Endothelial cell of umbilical vein (primary cell): Measurements from ENCODE around the gene CLEC4D. TPM values are rescaled to one million over a fixed set of nuclear protein-coding genes. Genes with fewer than 3 reads are reported as not detected.

ENCODE experiments used
- BruUV-seq: library from RNA; stranded (reverse); fragments of 400-500 nt; replicated peaks from 2 replicates; lab custom pipeline; 2021; lab: Mats Ljungman, UMichigan
- CTCF ChIA-PET: fragments of 300-600, 350-600 bp; sonication (Branson Sonifier 250); formaldehyde crosslinking; loops from one replicate; lab custom pipeline; 2021; ENCODE audit warnings: antibody characterized with exemption, inconsistent platforms; lab: Charles Lee
- POLR2A ChIA-PET: fragments of 300-600, 350-600 bp; sonication (Branson Sonifier 250); formaldehyde crosslinking; loops from one replicate; lab custom pipeline; 2021; ENCODE audit warnings: antibody characterized with exemption, inconsistent platforms; lab: Charles Lee
- DNase-seq: peaks from one replicate; pipeline ENCODE4 v3.0.0-alpha.2; 2011; ENCODE audit warnings: low read depth, low spot score
- FAIRE-seq: peaks from 2 replicates; lab custom pipeline; 2011; peaks lifted over from hg19 to GRCh38; lab: Jason Lieb, UNC
- H2AFZ ChIP-seq: 2 replicates; pipeline ENCODE4 v1.6.0; 2012; ENCODE audit warnings: low read depth, low read length, control low read depth, inconsistent platforms
- H3K27ac ChIP-seq: 2 replicates; pipeline ENCODE4 v1.5.1; 2011; ENCODE audit warnings: low read depth, mild to moderate bottlenecking, control low read depth, low read length, moderate library complexity; ENCODE audit not compliant: insufficient read depth
- H3K27me3 ChIP-seq, 2 experiments: 2 replicates each; pipeline versions ENCODE4 v1.6.0 to v1.6.1; 2011; ENCODE audit warnings: low read length in 2 of 2, mixed read lengths in 1 of 2; ENCODE audit not compliant: control insufficient read depth in 2 of 2, insufficient read depth in 2 of 2
- H3K36me3 ChIP-seq, 2 experiments: 2 replicates in 1 of 2; 3 replicates in 1 of 2; pipeline ENCODE4 v1.5.1; 2011; ENCODE audit warnings: low read length in 2 of 2, mild to moderate bottlenecking in 1 of 2, moderate library complexity in 1 of 2; ENCODE audit not compliant: control insufficient read depth in 2 of 2, insufficient read depth in 2 of 2; ENCODE audit errors: extremely low read depth in 1 of 2
- H3K4me1 ChIP-seq: 3 replicates; pipeline ENCODE4 v1.5.1; 2011; ENCODE audit warnings: mild to moderate bottlenecking, low read length; ENCODE audit not compliant: control insufficient read depth, insufficient read depth; ENCODE audit errors: extremely low read depth
- H3K4me2 ChIP-seq: 2 replicates; pipeline ENCODE4 v1.6.1; 2011; ENCODE audit warnings: low read length, control low read depth, mixed read lengths; ENCODE audit not compliant: insufficient read depth
- H3K4me3 ChIP-seq, 3 experiments: fragments of 200-600 bp in 1 of 3; sonication (generic), shearing (Covaris generic) in 1 of 3; replicated peaks in 1 of 3; 2 replicates each; pipeline ENCODE4 v1.5.1; 2011 to 2016; ENCODE audit warnings: control low read depth in 3 of 3, low read length in 3 of 3, mild to moderate bottlenecking in 2 of 3, inconsistent platforms in 1 of 3, low read depth in 1 of 3, moderate library complexity in 1 of 3; ENCODE audit not compliant: insufficient read depth in 1 of 3
- H3K79me2 ChIP-seq: 2 replicates; pipeline ENCODE4 v1.6.0; 2012; ENCODE audit warnings: low read length, inconsistent platforms; ENCODE audit not compliant: control insufficient read depth, insufficient read depth
- H3K9ac ChIP-seq: replicated peaks from 2 replicates; pipeline ENCODE3; 2011; ENCODE audit warnings: low read length, control low read depth; ENCODE audit not compliant: insufficient read depth; ENCODE audit errors: extremely low read depth
- H3K9me1 ChIP-seq: replicated peaks from 3 replicates; pipeline ENCODE4 v1.6.0; 2011; ENCODE audit warnings: mild to moderate bottlenecking, low read length; ENCODE audit not compliant: control insufficient read depth, insufficient read depth; ENCODE audit errors: extremely low read depth
- H3K9me3 ChIP-seq: replicated peaks from 2 replicates; pipeline ENCODE4 v1.5.1; 2012; ENCODE audit warnings: low read length, inconsistent platforms; ENCODE audit not compliant: control insufficient read depth, insufficient read depth
- H4K20me1 ChIP-seq: replicated peaks from 2 replicates; pipeline ENCODE3; 2011; ENCODE audit warnings: mild to moderate bottlenecking, low read length; ENCODE audit not compliant: control insufficient read depth, insufficient read depth; ENCODE audit errors: extremely low read depth
- CTCF ChIP-seq, 2 donors: IDR thresholded peaks; 1 replicate in 1 of 2; 2 replicates in 1 of 2; pipeline ENCODE4 v1.5.1; 2011; ENCODE audit warnings: low read length in 2 of 2, mild to moderate bottlenecking in 2 of 2, moderate library complexity in 2 of 2, control low read depth in 1 of 2, inconsistent platforms in 1 of 2, low read depth in 1 of 2; ENCODE audit not compliant: insufficient read depth in 1 of 2; ENCODE audit errors: extremely low read depth in 1 of 2
- EZH2 ChIP-seq: IDR thresholded peaks from 2 replicates; pipeline ENCODE4 v1.6.1; 2012; ENCODE audit warnings: borderline replicate concordance, low read depth, mild to moderate bottlenecking, moderate library complexity, low read length, inconsistent platforms; ENCODE audit not compliant: severe bottlenecking
- FOS ChIP-seq: IDR thresholded peaks from 2 replicates; pipeline ENCODE4 v1.6.1; 2011; ENCODE audit warnings: mild to moderate bottlenecking, low read length, moderate library complexity, borderline replicate concordance; ENCODE audit not compliant: insufficient read depth
- GATA2 ChIP-seq: IDR thresholded peaks from 2 replicates; pipeline ENCODE4 v1.7.0; 2011; ENCODE audit warnings: low read depth, mild to moderate bottlenecking, moderate library complexity, mixed read lengths, low read length; ENCODE audit not compliant: insufficient read length, insufficient read depth
- JUN ChIP-seq: IDR thresholded peaks from 2 replicates; pipeline ENCODE4 v1.6.1; 2011; ENCODE audit warnings: borderline replicate concordance, low read depth; ENCODE audit not compliant: insufficient read length, insufficient read depth
- MAX ChIP-seq: IDR thresholded peaks from 2 replicates; pipeline ENCODE4 v1.6.1; 2011; ENCODE audit not compliant: insufficient read depth, insufficient read length
- MYC ChIP-seq: IDR thresholded peaks from one replicate; pipeline ENCODE4 v1.6.1; 2011; ENCODE audit warnings: mild to moderate bottlenecking, low read depth, low read length
- POLR2A ChIP-seq: IDR thresholded peaks from 2 replicates; pipeline ENCODE4 v1.6.1; 2012; ENCODE audit warnings: low read depth, mild to moderate bottlenecking, control low read depth, low read length
- POLR2AphosphoS5 ChIP-seq: IDR thresholded peaks from 2 replicates; pipeline ENCODE4 v1.6.1; 2012; ENCODE audit warnings: low read depth, mild to moderate bottlenecking, control low read depth, low read length, moderate library complexity; ENCODE audit not compliant: insufficient read depth
- dilution Hi-C: fragments of 300-500 bp; cut with MboI; formaldehyde crosslinking; loops from one replicate; pipeline ENCODE4 v1.15.0; 2019; ENCODE audit warnings: low sequenced_read_pairs; ENCODE audit not compliant: extremely low pct_ligation_motif_present
- intact Hi-C: fragments of 100-400 bp; cut with micrococcal nuclease; formaldehyde crosslinking; loops from one replicate; pipeline ENCODE4 v1.10.0; 2022
- polyA plus RNA-seq, 4 experiments: library from polyadenylated mRNA; depleted of rRNA in 3 of 4; stranded (reverse) in 3 of 4; unstranded in 1 of 4; fragments of >200 nt; gene quantifications; 2 replicates each; pipeline versions ENCODE4 v1.2.1 to v1.2.3, GENCODE V29; 2011 to 2012; ENCODE audit warnings: missing spikeins in 1 of 4
- total RNA-seq: library from RNA; stranded (reverse); gene quantifications from 2 replicates; pipeline ENCODE4 v1.2.3, GENCODE V29; 2021

Gene CLEC4D
- total and polyA plus RNA-seq, 2 donors (not counting 3 experiments of a cell fraction or from before 2014, with no cell fraction given), result not detected

GRCh38 chr12:8501720-8502119 lies 11.6 kb upstream of the CLEC4D start:
- ChIA-PET CTCF (interaction anchor here (1.2 to 2.5 kb wide), 2 partner anchors 8 to 42 kb away, joined by 3 to 9 read pairs; no protein-coding TSS in a partner anchor), POLR2A (no interaction called here)
- Histone ChIP-seq H3K79me2 (no peaks in the 10 kb centered on the region), H3K4me2 (no peak overlapping the region), H4K20me1 (no peaks in the 10 kb centered on the region), H3K27ac (no peak overlapping the region), H3K9ac (no peak overlapping the region), H3K4me3 (no peak overlapping the region), H3K4me1 (no peaks in the 10 kb centered on the region), H3K9me1 (no peaks in the 10 kb centered on the region), H3K36me3 (no peaks in the 10 kb centered on the region), H2AFZ (no peak overlapping the region), H3K27me3 (peaks cover 2 to 10% of the 10 kb centered on the region in 2 experiments), H3K9me3 (no peaks in the 10 kb centered on the region)
- TF ChIP-seq EZH2 (no peak), POLR2A (no peak), JUN (no peak), FOS (no peak), CTCF (IDR thresholded peaks at IDR 0.05; ENCODE audit: extremely low read depth in 1 of 2, insufficient read depth in 1 of 2, low read depth in 1 of 2, low read length in 2 of 2) (no peak), GATA2 (no peak), POLR2AphosphoS5 (no peak), MAX (no peak), MYC (no peak)
- FAIRE-seq, result no peak
- dilution Hi-C loops, result no loop called here
- intact Hi-C loops, result no loop called here
- DNase-seq, result no peak
- no TSS peak for BruUV-seq
